HFF-Myc (cell line): ENCODE data around the gene PCDHA12.

Source experiments
- DNase-seq: peaks from one replicate; pipeline ENCODE4 v3.0.0-alpha.2; 2011; ENCODE audit warnings: low read depth; ENCODE audit errors: extremely low read depth
- H3K4me3 ChIP-seq: replicated peaks from 2 replicates; pipeline ENCODE4 v1.5.1; 2011; ENCODE audit warnings: low read depth, mild to moderate bottlenecking, control low read depth, low read length
- CTCF ChIP-seq: IDR thresholded peaks from 2 replicates; pipeline ENCODE4 v1.5.1; 2012; ENCODE audit warnings: mild to moderate bottlenecking, low read depth, low read length, control low read depth; ENCODE audit errors: missing control alignments

Gene PCDHA12

GRCh38 chr5:140883927-140884697, 9.0 kb downstream of the PCDHA12 start:
- no peak overlapping the region for H3K4me3 ChIP-seq
- TF ChIP-seq CTCF: no peak
- DNase-seq: no peak

- no peak overlapping the region for H3K4me3 ChIP-seq
- DNase-seq: no peak
- no peak for TF ChIP-seq CTCF
Measured at GRCh38 chr5:140916325-140916724, 41.2 kb downstream of the PCDHA12 start.

- H3K4me3 ChIP-seq: no peak overlapping the region
- TF ChIP-seq CTCF: no peak
- DNase-seq: no peak
Measured at GRCh38 chr5:140923601-140924000, 48.5 kb downstream of the PCDHA12 start.

GRCh38 chr5:140925806-140926442, 50.8 kb downstream of the PCDHA12 start, which contains the start of gene PCDHAC1:
PCDHAC1 (plus strand) TSS chr5:140926299; CDS start chr5:140926893, 594 bp downstream.
- no peak for TF ChIP-seq CTCF
- DNase-seq: no peak
- H3K4me3 ChIP-seq: 0 out of 2 replicates have a peak within 1 kb of the TSS, but pooled peaks have one; percentile 4

GRCh38 chr5:140926443-140927227, 51.5 kb downstream of the PCDHA12 start:
- 0 out of 2 replicates have a peak overlapping the region, but pooled peaks have one; percentile 4 for H3K4me3 ChIP-seq
- TF ChIP-seq CTCF: peak; percentile 61
- peak; percentile 1 for DNase-seq

GRCh38 chr5:140927228-140927573, 52.1 kb downstream of the PCDHA12 start:
- no peak for DNase-seq
- 0 out of 2 replicates have a peak overlapping the region, but pooled peaks have one; percentile 4 for H3K4me3 ChIP-seq

More at GRCh38 chr5:140927228-140927573, 52.1 kb downstream of the PCDHA12 start:
- TF ChIP-seq CTCF: no peak
